ENCODE measurements around the gene CUL5. TPM values are rescaled to one million over a fixed set of nuclear protein-coding genes. Genes with fewer than 3 reads are reported as not detected.

Gene CUL5
- total and polyA plus RNA-seq, 2 donors, result 12.3 to 28.6 TPM

GRCh38 chr11:108085672-108086071 is 77.0 kb downstream of the CUL5 start:
- 100% methylated on average over 2 of the region's 2 CpGs for WGBS
- Histone ChIP-seq H3K4me3 (ENCODE audit: low read length in 2 of 2) (no peak overlapping the region), H3K9me3 (ENCODE audit: control insufficient read depth in 2 of 2, insufficient read depth in 1 of 2, low read length in 1 of 2) (no peaks in the 10 kb centered on the region), H3K4me1 (ENCODE audit: control insufficient read depth in 2 of 2, insufficient read depth in 2 of 2, low read length in 2 of 2) (no peaks in the 10 kb centered on the region), H3K27ac (ENCODE audit: low read depth in 1 of 2, low read length in 1 of 2) (no peak overlapping the region), H3K36me3 (ENCODE audit: control insufficient read depth in 2 of 2, insufficient read depth in 2 of 2, low read length in 1 of 2) (peaks cover 16 to 23% of the 10 kb centered on the region in 2 donors), H3K27me3 (ENCODE audit: control insufficient read depth in 2 of 2, insufficient read depth in 1 of 2, low read length in 1 of 2) (no peaks in the 10 kb centered on the region)
- no peak for DNase-seq (ENCODE audit: low read depth in 6 of 9, low spot score in 9 of 9)

GRCh38 chr11:108092134-108092533 is 83.4 kb downstream of the CUL5 start:
- Histone ChIP-seq H3K4me1 (ENCODE audit: control insufficient read depth in 2 of 2, insufficient read depth in 2 of 2, low read length in 2 of 2) (no peaks in the 10 kb centered on the region), H3K9me3 (ENCODE audit: control insufficient read depth in 2 of 2, insufficient read depth in 1 of 2, low read length in 1 of 2) (no peaks in the 10 kb centered on the region), H3K36me3 (ENCODE audit: control insufficient read depth in 2 of 2, insufficient read depth in 2 of 2, low read length in 1 of 2) (peaks cover 17 to 53% of the 10 kb centered on the region in 2 donors), H3K4me3 (ENCODE audit: low read length in 2 of 2) (no peak overlapping the region), H3K27ac (ENCODE audit: low read depth in 1 of 2, low read length in 1 of 2) (no peak overlapping the region), H3K27me3 (ENCODE audit: control insufficient read depth in 2 of 2, insufficient read depth in 1 of 2, low read length in 1 of 2) (no peaks in the 10 kb centered on the region)
- no peak for DNase-seq (ENCODE audit: low read depth in 6 of 9, low spot score in 9 of 9)
- 49% methylated on average over 2 of the region's 2 CpGs for WGBS

- Histone ChIP-seq H3K9me3 (ENCODE audit: control insufficient read depth in 2 of 2, insufficient read depth in 1 of 2, low read length in 1 of 2) (no peaks in the 10 kb centered on the region), H3K4me3 (ENCODE audit: low read length in 2 of 2) (no peak overlapping the region), H3K4me1 (ENCODE audit: control insufficient read depth in 2 of 2, insufficient read depth in 2 of 2, low read length in 2 of 2) (no peaks in the 10 kb centered on the region), H3K36me3 (ENCODE audit: control insufficient read depth in 2 of 2, insufficient read depth in 2 of 2, low read length in 1 of 2) (peaks cover 14 to 59% of the 10 kb centered on the region in 2 donors), H3K27me3 (ENCODE audit: control insufficient read depth in 2 of 2, insufficient read depth in 1 of 2, low read length in 1 of 2) (no peaks in the 10 kb centered on the region), H3K27ac (ENCODE audit: low read depth in 1 of 2, low read length in 1 of 2) (no peak overlapping the region)
- WGBS, result 98% methylated on average over 4 of the region's 4 CpGs
- DNase-seq (ENCODE audit: low read depth in 6 of 9, low spot score in 9 of 9), result no peak
Observed at GRCh38 chr11:108093128-108093904, 84.6 kb downstream of the CUL5 start.

GRCh38 chr11:108097179-108097578 is 88.5 kb downstream of the CUL5 start:
- Histone ChIP-seq H3K4me3 (ENCODE audit: low read length in 2 of 2) (no peak overlapping the region), H3K4me1 (ENCODE audit: control insufficient read depth in 2 of 2, insufficient read depth in 2 of 2, low read length in 2 of 2) (no peaks in the 10 kb centered on the region), H3K9me3 (ENCODE audit: control insufficient read depth in 2 of 2, insufficient read depth in 1 of 2, low read length in 1 of 2) (no peaks in the 10 kb centered on the region), H3K27me3 (ENCODE audit: control insufficient read depth in 2 of 2, insufficient read depth in 1 of 2, low read length in 1 of 2) (no peaks in the 10 kb centered on the region), H3K27ac (ENCODE audit: low read depth in 1 of 2, low read length in 1 of 2) (no peak overlapping the region), H3K36me3 (ENCODE audit: control insufficient read depth in 2 of 2, insufficient read depth in 2 of 2, low read length in 1 of 2) (peaks cover 24 to 67% of the 10 kb centered on the region in 2 donors)
- DNase-seq (ENCODE audit: low read depth in 6 of 9, low spot score in 9 of 9), result no peak
- 98% methylated on average over 3 of the region's 3 CpGs for WGBS

- Histone ChIP-seq H3K27ac (ENCODE audit: low read depth in 1 of 2, low read length in 1 of 2) (no peak overlapping the region), H3K4me1 (ENCODE audit: control insufficient read depth in 2 of 2, insufficient read depth in 2 of 2, low read length in 2 of 2) (no peaks in the 10 kb centered on the region), H3K27me3 (ENCODE audit: control insufficient read depth in 2 of 2, insufficient read depth in 1 of 2, low read length in 1 of 2) (no peaks in the 10 kb centered on the region), H3K36me3 (ENCODE audit: control insufficient read depth in 2 of 2, insufficient read depth in 2 of 2, low read length in 1 of 2) (peaks cover 18 to 58% of the 10 kb centered on the region in 2 donors), H3K9me3 (ENCODE audit: control insufficient read depth in 2 of 2, insufficient read depth in 1 of 2, low read length in 1 of 2) (no peaks in the 10 kb centered on the region), H3K4me3 (ENCODE audit: low read length in 2 of 2) (no peak overlapping the region)
- no peak for DNase-seq (ENCODE audit: low read depth in 6 of 9, low spot score in 9 of 9)
- 95% methylated on average over 1 of the region's 1 CpG for WGBS
Observed at GRCh38 chr11:108101090-108101775, 92.5 kb downstream of the CUL5 start.

- no peaks in the 10 kb centered on the region for H3K4me1 ChIP-seq (ENCODE audit: control insufficient read depth in 2 of 2, insufficient read depth in 2 of 2, low read length in 2 of 2)
- H3K4me3 ChIP-seq (ENCODE audit: low read length in 2 of 2), result no peak overlapping the region
- H3K27me3 ChIP-seq (ENCODE audit: control insufficient read depth in 2 of 2, insufficient read depth in 1 of 2, low read length in 1 of 2), result no peaks in the 10 kb centered on the region
- no peak overlapping the region for H3K27ac ChIP-seq (ENCODE audit: low read depth in 1 of 2, low read length in 1 of 2)
- no peak for DNase-seq (ENCODE audit: low read depth in 6 of 9, low spot score in 9 of 9)
- WGBS, result 97% methylated on average over 4 of the region's 4 CpGs
- no peaks in the 10 kb centered on the region for H3K9me3 ChIP-seq (ENCODE audit: control insufficient read depth in 2 of 2, insufficient read depth in 1 of 2, low read length in 1 of 2)
- H3K36me3 ChIP-seq (ENCODE audit: control insufficient read depth in 2 of 2, insufficient read depth in 2 of 2, low read length in 1 of 2), result no peaks in the 10 kb centered on the region
Observed at GRCh38 chr11:108111126-108111525, 102.4 kb downstream of the CUL5 start.

GRCh38 chr11:108112057-108112456 is 103.4 kb downstream of the CUL5 start:
- no peaks in the 10 kb centered on the region for H3K9me3 ChIP-seq (ENCODE audit: control insufficient read depth in 2 of 2, insufficient read depth in 1 of 2, low read length in 1 of 2)
- no peak overlapping the region for H3K4me3 ChIP-seq (ENCODE audit: low read length in 2 of 2)
- no peak for DNase-seq (ENCODE audit: low read depth in 6 of 9, low spot score in 9 of 9)

GRCh38 chr11:108115500-108116140 is 106.9 kb downstream of the CUL5 start:
- 81% methylated on average over 5 of the region's 5 CpGs for WGBS
- Histone ChIP-seq H3K4me3 (ENCODE audit: low read length in 2 of 2) (no peak overlapping the region), H3K27ac (ENCODE audit: low read depth in 1 of 2, low read length in 1 of 2) (peak overlapping the region in 1 of 2 donors; percentile 64), H3K27me3 (ENCODE audit: control insufficient read depth in 2 of 2, insufficient read depth in 1 of 2, low read length in 1 of 2) (no peaks in the 10 kb centered on the region), H3K4me1 (ENCODE audit: control insufficient read depth in 2 of 2, insufficient read depth in 2 of 2, low read length in 2 of 2) (no peaks in the 10 kb centered on the region), H3K36me3 (ENCODE audit: control insufficient read depth in 2 of 2, insufficient read depth in 2 of 2, low read length in 1 of 2) (no peaks in the 10 kb centered on the region), H3K9me3 (ENCODE audit: control insufficient read depth in 2 of 2, insufficient read depth in 1 of 2, low read length in 1 of 2) (no peaks in the 10 kb centered on the region)
- DNase-seq (ENCODE audit: low read depth in 6 of 9, low spot score in 9 of 9), result peak in 1 of 9 donors; percentile 7

More at GRCh38 chr11:108112057-108112456, 103.4 kb downstream of the CUL5 start:
- 97% methylated on average over 2 of the region's 2 CpGs for whole genome bisulfite sequencing
- Histone ChIP-seq H3K27ac (ENCODE audit: low read depth in 1 of 2, low read length in 1 of 2) (no peak overlapping the region), H3K4me1 (ENCODE audit: control insufficient read depth in 2 of 2, insufficient read depth in 2 of 2, low read length in 2 of 2) (no peaks in the 10 kb centered on the region), H3K27me3 (ENCODE audit: control insufficient read depth in 2 of 2, insufficient read depth in 1 of 2, low read length in 1 of 2) (no peaks in the 10 kb centered on the region), H3K36me3 (ENCODE audit: control insufficient read depth in 2 of 2, insufficient read depth in 2 of 2, low read length in 1 of 2) (no peaks in the 10 kb centered on the region)
